GM12874 (cell line): ENCODE data around the gene ERBB2.
A peak's percentile ranks its signal among the peaks of the same experiment; 100 is the strongest.

Source experiments
- TF ChIP-seq, protein P1 (sequence below): IDR thresholded peaks from 2 replicates; pipeline ENCODE4 v1.5.1; 2011; ENCODE audit warnings: low read depth, mild to moderate bottlenecking, control low read depth, low read length, moderate library complexity; ENCODE audit not compliant: insufficient read depth

The ERBB2 gene

DNA sequence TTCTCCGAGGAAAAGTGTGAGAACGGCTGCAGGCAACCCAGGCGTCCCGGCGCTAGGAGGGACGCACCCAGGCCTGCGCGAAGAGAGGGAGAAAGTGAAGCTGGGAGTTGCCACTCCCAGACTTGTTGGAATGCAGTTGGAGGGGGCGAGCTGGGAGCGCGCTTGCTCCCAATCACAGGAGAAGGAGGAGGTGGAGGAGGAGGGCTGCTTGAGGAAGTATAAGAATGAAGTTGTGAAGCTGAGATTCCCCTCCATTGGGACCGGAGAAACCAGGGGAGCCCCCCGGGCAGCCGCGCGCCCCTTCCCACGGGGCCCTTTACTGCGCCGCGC is at the start of gene ERBB2:
ERBB2 (plus strand) TSS at position 247 of the 330 bp plus-strand sequence. CDS start 175 bp downstream, outside the sequence.
- TF ChIP-seq, protein P1, sequence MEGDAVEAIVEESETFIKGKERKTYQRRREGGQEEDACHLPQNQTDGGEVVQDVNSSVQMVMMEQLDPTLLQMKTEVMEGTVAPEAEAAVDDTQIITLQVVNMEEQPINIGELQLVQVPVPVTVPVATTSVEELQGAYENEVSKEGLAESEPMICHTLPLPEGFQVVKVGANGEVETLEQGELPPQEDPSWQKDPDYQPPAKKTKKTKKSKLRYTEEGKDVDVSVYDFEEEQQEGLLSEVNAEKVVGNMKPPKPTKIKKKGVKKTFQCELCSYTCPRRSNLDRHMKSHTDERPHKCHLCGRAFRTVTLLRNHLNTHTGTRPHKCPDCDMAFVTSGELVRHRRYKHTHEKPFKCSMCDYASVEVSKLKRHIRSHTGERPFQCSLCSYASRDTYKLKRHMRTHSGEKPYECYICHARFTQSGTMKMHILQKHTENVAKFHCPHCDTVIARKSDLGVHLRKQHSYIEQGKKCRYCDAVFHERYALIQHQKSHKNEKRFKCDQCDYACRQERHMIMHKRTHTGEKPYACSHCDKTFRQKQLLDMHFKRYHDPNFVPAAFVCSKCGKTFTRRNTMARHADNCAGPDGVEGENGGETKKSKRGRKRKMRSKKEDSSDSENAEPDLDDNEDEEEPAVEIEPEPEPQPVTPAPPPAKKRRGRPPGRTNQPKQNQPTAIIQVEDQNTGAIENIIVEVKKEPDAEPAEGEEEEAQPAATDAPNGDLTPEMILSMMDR = no peak

DNA sequence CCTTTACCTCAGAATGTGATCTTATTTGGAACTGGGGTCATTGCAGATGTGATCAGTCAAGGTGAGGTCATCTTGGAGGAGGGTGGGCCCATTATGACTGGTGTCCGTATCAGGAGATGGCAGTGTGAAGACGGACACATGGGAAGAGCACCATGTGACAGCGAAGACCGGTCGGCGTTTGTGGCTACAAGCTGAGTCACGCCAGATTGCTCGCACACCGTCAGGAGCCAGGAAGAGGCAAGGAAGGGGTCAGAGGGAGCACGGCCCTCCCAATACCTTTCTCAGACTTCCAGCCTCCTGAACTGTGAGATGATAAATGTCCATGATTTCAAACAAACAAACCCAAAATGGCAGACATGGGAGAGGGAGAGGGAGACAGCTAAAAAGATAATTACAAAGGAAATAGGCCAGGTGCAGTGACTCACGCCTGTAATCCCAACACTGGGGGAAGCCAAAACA is 49.7 kb upstream of the ERBB2 start:
- TF ChIP-seq, protein P1 = no peak

DNA sequence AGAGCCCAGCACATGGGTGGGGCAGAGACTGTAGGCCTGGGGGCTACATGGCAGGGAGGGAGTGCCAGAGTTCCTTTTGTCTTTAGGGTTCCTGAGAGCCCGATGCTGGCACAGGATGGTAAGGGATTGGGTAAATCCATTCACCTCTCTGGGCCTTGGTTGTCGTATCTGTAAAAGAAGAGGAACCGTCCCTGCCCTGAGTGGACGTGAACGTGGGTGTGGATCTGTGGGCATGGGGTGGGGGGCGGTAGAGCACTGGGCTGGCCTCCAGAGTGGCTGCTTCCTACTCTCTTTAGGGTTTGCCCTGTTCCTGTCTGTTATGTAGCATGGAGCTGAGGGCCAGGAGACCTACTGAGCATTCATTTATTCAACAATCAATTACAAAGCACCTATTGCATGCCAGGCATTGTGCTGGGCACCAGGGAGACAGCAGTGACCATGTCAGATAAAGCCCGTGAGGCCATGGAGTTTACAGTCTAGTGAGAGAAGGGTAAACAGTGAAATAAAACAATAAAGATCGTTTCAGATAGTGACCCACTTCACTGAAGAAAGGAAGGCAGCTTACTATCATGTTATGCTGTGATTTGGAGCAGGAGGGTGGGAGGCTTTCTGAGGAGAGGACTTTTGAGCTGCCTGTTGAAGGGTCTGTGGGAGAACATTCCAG is 47.8 kb upstream of the ERBB2 start:
- TF ChIP-seq, protein P1 = no peak

DNA sequence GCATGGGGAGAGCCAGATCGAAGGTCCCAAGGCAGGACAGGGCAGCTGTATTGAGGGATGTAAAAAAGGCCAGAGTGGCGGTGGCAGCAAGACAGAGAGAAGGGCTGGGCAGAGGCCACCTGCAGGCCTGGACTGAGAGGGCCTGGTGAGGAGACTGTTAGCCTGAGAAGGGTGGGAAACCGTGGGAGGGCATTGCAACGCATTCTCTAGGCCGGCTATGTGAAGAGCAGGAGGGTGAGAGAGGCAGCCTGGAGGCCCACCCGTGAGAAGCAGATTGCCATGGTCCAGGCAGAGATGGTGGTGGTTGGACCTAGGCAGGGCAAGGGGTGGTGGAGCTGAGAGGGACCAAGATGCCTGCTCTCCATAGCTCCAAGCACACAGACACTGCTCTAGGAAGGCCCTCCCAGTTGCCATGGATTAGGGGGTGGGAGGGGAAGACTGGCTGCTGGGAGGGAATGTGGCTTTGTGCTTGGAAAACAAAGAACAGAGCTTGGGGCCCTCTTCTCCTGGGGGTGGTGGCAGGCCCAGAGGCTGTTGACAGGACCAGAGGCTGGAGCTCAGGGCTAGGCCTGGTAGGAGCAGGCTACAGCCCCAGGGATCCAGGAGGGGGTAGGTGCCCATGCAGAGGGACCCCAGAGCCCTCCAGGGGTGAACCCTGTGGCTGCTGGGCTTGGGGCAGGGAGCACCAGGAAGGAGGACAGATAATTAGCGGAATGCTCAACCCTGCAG is 47.1 kb upstream of the ERBB2 start:
- TF ChIP-seq, protein P1 = no peak

DNA sequence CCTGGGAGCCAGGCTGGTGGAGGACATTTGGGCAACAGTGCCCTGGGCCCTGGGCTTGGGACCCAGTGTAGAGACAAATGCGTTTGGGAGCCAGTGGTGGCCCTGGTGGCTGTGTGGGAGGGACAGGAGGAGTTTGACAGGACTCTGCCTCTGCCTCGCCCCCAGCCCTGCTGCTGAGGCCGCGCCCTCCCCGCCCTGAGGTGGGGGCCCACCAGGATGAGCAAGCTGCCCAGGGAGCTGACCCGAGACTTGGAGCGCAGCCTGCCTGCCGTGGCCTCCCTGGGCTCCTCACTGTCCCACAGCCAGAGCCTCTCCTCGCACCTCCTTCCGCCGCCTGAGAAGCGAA is 46.6 kb upstream of the ERBB2 start:
- TF ChIP-seq, protein P1 = 0 out of 2 replicates have a peak, but pooled peaks have one; percentile 0

DNA sequence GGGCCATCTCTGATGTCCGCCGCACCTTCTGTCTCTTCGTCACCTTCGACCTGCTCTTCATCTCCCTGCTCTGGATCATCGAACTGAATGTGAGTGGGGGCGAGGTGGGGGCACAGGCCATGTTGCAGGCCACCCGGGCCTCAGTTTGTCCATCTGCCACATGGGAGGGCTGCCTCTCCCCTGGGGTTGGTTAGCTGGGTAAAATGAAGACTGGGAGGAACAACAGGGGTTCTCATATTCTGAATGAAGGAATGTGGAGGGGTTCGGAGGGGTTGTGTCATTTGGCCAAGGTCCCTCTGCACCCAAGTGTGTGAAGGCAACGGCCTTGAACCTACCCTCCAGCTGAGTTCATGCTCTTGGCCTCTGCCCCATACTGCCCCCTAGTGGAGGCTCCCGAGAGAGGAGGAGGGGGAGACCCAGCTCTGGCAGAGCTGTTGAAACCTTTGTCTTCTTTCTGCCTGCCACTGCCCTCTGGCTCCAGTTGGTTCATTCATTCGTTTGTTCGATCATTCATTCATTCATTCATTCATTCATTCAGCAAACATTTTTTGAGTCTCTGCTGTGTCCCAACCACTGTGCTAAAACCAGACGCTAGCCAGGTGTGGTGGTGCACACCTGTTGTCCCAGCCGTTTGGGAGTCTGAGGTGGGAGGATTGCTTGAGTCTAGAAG is 46.1 kb upstream of the ERBB2 start:
- TF ChIP-seq, protein P1 = peak; percentile 97

DNA sequence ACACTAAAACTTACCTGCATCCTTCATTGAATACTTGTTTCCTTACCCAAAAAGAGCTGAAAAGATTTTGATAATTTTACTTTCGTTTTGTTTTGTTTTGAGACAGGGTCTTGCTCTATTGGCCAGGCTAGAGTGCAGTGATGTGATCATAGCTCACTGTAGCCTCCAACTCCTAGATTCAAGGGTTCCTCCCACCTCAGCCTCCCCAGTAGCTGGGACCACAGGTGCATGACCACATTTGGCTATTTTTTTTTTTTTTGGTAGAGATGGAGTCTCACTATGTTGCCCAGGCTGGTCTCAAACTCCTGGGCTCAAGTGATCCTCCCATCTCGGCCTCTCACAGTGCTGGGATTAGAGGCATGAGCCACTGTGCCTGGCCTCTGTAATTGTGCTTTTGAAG is 44.8 kb upstream of the ERBB2 start:
- TF ChIP-seq, protein P1 = no peak
